ENCODE data around the gene TTC3.

Gene TTC3

GRCh38 chr21:37224861-37225839, 152.1 kb downstream of the TTC3 start:
- DNase-seq = no peak

- DNase-seq = no peak
Observed at GRCh38 chr21:37226041-37226920, 153.2 kb downstream of the TTC3 start.

DNA sequence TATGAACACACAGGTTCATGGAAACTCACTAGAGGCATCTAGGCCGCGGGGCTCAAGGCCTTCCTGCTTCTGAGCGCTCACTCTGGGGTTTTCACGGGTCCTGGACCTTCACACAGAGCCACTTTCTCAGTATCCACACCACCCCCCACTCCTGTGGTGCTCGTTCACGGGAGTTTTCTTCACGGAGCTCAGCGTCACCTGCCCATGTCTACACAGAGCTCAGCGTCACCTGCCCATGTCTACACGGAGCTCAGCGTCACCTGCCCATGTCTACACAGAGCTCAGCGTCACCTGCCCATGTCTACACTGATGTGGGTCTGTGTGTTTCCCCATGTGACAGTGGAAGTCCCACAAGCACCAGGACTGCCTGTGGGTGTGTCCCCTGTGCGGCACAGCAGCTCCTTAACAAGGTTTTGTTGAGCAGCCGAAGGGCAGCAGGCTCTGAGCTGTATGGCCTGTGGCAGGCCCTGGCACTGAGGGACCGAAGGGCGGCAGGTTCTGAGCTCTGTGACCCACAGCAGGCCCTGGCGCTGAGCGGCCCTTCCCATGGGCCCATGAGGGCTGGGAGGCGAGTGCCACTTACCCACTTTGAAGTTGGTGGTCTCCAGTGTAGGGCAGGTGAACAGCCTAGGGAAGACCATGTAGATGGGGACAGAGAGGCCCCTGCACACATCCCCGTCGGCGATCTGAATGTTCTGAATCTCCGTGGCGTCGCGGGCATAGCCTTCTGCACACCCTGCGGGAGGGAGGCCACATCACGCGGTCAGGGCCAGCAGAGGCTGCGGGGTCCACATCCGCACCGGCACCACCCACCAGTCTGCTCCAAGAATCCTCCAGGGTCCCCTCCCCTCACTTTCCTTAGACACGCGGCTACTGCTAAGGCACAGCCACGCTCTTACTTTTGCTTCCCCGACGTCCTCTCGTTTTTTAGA, 154.3 kb downstream of the TTC3 start:
- no peak for DNase-seq

- no peak for DNase-seq
Observed at GRCh38 chr21:37228003-37228400, 154.9 kb downstream of the TTC3 start.

DNA sequence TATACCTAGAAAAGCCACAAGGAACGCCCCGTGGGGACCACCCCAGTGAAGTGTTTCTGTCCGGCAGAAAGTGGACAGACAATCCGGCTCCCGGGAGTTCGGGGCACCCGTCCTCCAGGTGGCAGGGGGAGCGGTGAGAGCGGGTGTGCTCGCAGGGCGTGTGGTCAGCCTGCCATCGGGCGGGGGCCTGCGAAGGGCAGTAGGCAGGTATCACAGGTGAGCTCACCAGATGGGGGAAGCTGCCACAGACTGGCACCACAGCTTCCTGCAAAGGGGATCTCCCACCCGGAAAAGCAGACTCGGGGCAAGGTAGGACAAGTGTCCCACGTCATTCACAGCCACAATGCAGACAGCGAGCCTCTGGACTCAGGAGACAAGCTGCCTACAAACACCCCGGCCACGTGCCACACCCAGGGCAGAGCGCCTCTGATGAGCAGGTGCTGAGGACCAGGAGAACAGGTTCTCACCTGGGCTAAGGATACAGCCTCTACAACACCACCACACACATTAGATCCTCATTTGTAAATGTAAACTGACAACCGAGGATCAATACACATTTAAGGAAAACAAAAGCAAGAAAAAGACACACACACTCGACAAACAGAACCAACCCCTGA, 157.7 kb downstream of the TTC3 start:
- DNase-seq = no peak

DNA sequence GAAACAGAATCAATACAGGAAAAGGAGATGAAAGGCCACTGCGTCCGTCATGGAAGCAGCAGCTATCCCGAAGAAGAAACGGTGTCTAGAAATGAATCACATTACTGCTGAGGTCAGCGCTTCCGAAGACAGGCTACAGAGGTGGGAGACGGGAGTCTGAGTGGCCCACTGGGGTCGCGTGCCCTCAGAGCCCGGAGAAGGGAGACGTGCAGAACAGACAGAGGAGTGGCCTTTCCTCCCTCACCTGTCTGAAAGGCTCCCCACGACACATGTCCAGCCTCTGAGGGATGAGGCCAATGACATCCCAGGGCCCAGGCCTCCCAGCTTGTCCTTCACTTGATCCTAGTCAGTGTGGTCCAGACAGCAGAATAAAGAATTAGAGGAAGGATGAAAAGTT, 158.2 kb downstream of the TTC3 start:
- no peak for DNase-seq

DNA sequence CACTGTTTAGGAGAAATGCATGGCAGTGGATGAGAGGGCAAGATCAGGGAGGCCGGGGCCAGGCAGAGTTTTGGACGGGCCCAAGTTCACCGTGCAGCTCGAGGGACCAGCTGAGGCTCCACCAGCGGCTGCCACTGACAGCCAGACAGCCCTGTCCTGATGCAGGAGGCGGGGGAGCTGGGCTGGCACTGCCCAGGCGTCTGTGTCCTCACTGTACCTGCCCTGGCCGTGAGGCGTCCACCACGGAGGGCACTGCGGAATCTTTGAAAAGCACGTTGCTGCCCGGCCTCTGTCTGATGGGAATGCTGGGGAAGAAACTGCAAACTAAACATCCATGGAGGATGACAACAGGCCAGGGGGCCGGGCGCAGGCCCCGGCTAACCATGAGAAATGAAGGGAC, 158.6 kb downstream of the TTC3 start:
- no peak for DNase-seq

GRCh38 chr21:37232274-37233018, 159.4 kb downstream of the TTC3 start:
- no peak for DNase-seq

- DNase-seq = no peak
Observed at GRCh38 chr21:37233551-37234146, 160.6 kb downstream of the TTC3 start.

- no peak for DNase-seq
Observed at GRCh38 chr21:37237346-37237745, 164.3 kb downstream of the TTC3 start.

GRCh38 chr21:37237764-37238163, 164.7 kb downstream of the TTC3 start:
- DNase-seq = no peak

DNA sequence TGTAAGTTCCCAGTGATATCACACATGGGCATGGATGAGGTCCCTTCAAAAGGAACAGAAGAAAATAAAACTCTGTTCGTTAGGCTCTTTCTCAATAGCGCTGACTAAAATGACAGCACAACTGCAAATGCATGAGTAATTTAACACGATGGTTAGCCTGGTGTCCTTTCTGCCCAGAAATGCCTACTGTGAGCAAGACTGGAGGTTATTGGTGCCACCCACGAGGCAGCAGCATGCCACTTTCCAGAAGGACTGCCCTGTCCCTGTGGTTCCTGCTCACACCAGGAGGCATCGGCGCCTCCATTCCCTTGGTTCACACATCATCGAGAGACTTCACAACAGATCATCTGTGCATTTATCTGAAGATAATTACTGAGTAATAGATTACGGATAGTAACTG, 167.9 kb downstream of the TTC3 start:
- DNase-seq = no peak

DNA sequence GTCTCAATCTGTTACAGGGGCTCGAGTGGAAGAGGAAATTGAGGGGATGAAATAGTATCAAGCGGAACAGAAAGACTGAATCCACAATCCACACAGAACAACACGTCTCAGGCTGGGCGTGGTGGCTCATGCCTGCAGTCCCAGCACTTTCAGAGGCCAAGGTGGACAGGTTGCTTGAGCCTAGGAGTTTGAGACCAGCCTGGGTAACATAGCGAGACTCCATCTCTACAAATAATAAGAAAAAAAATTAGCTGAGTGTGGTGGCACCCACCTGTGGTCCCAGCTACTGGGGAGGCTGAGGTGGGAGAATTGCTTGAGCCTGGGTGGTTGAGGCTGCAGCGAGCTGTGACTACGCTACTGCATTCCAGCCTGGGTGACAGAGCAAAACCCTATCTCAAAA, 168.4 kb downstream of the TTC3 start:
- DNase-seq = no peak

DNA sequence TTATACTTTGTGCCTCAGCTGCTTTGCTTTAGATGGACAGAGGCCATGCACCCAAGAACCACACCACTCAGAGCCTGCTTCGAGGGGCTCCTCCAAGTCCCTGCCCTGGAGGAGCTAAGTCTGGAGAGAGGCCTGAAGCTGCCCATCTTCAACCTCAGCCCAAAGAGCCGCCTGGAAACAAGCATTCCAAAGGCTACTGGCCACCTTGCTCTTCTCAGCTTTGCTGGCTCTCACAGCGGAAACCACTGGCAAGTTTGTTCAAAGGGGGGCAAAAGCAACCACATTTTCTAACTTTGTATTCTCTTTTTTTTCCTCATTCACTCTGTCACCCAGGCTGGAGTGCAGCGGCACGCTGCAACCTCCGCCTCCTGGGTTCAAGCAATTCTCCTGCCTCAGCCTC, 170.9 kb downstream of the TTC3 start:
- DNase-seq = no peak

DNA sequence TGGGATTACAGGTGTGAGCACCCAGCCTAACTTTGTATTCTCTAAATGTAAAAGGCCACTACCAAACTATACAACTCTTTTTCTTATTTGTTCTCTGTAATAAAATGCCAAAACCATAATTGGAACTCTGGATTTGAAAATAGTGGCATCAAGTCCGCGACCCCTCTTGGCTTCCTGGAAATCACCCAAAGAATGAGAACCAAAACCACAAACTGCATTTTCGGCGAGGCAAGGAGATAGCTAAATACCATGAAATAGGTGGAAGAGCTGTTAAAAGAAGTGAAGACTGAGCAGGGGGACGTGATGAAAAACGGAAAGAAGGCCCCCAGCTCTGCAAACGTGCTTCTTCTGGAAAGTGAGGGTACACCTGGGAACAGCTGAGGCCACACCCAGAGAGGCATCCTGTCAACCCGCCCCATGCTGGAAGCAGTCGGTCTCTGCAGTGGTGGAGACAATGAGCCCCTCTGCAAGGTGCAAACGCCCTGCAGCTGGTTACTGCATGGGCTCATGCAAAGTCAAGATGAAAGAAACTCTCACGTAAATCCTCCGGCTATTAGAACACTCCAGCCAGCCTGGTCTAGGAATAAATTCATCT, 171.5 kb downstream of the TTC3 start:
- DNase-seq = peak; percentile 40

- no peak for DNase-seq
Observed at GRCh38 chr21:37245151-37245550, 172.1 kb downstream of the TTC3 start.

- DNase-seq = no peak
Observed at GRCh38 chr21:37248298-37248697, 175.2 kb downstream of the TTC3 start.

DNA sequence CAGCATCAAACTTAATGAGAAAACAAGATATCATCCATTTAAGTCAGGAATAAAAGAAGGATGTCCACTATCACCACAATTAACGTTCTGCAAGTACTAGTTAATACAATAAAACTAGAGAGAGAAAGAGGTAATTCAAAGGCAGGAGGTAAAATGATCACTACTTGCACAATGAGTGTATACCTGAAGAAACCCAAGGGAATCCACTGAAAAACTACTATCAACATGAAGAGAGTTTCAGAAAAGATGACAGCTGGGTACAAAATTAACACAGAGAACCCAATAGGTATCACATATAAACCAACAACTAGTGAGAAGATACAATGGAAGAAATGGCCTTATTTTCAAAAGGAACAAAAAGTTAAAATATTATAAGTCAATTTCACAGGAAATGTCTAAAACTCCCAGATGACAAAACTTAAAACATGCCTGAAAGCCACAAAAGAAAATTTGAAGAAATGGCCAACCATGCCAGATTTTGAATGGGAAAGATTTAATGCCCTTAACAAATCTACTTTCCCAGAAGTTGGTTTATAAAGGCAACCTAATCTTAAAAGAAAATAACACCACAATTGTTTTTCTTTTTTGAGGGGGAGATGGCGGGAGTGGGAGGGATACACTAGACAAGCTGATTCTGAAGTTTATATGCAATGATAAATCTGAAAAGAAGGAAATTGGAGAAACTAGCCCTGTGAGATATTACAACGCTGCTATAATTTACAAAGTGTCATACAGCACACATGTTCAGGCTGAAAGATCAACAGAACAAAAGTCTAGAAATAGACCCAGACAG, 176.3 kb downstream of the TTC3 start:
- peak; percentile 31 for DNase-seq

- no peak for DNase-seq
Observed at GRCh38 chr21:37251294-37251634, 178.2 kb downstream of the TTC3 start.
